ENCODE measurements around the gene MRPL28.
"Not testable (repeated sequence)": the region's sequence is repeated elsewhere in the genome, so short reads cannot be mapped to it uniquely, and the experiment has no call there.

MRPL28 gene

DNA sequence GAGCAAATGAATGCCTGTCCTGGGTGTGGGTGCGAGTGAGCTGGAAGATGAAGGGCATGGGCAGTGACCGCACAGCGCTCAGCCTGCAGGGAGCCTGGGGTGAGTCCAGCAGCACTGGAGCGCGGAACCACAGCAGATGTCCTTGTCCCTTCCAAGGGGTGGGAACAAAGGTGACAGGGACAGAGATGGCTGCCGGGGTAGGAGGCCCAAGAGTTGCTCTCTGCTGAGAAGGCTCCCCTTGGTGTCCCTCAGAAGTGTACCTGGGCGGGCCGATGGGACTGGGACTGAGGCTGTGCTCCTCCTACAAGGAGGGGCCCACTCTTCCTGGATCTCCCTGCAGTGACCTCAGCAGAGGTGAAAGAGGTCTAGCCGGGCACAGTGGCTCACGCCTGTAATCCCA is 19.0 kb upstream of the MRPL28 start:
- no peak for DNase-seq (ENCODE audit: low spot score)

DNA sequence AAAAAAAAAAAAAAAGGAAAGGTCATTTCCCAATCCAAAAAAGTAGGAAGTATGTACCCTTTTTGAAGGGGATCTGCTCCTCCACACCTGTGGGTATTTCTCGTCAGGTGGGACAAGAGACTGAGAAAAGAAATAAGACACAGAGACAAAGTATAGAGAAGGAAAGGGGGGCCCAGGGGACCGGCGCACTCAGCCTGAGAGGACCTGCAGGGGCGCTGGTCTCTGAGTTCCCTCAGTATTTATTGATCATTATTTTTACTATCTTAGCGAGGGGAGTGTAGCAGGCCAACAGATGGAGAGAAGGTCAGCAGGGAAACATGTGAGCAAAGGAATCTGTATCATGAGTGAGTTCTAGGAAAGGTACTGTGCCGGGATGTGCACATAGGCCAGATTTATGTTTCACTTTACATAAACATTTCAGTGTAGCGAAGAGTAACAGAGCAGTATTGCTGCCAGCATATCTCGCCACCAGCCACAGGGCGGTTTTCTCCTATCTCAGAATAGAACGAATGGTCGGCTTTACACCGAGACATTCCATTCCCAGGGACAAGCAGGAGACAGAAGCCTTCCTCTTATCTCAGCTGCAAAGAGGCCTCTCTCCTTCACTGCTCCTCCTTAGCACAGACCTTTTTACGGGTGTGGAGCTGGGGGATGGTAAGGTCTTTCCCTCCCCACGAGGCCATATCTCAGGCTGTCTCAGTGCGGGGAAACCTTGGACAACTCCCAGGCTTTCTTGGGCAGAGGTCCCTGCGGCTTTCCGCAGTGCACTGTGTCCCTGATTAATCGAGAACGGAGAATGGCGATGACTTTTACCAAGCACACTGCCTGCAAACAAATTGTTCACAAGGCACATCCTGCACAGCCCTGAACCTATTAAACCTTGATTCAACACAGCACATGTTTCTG is 17.7 kb upstream of the MRPL28 start:
- peak; percentile 63 for DNase-seq (ENCODE audit: low spot score)

DNA sequence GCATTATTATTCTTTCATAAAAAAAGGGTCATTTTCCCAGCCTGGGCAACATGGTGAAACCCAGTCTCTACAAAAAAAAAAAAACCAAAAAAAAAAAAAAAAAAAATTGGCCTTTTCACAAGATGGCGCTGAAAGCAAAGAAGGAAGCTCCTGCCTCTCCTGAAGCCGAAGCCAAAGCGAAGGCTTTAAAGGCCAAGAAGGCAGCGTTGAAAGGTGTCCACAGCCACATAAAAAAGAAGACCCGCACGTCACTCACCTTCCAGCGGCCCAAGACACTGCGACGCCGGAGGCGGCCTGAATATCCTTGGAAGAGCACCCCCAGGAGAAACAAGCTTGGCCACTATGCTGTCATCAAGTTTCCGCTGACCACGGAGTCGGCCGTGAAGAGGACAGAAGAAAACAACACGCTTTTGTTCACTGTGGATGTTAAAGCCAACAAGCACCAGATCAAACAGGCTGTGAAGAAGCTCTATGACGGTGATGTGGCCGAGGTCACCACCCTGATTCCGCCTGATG is 16.4 kb upstream of the MRPL28 start:
- DNase-seq (ENCODE audit: low spot score), result peak; percentile 64

DNA sequence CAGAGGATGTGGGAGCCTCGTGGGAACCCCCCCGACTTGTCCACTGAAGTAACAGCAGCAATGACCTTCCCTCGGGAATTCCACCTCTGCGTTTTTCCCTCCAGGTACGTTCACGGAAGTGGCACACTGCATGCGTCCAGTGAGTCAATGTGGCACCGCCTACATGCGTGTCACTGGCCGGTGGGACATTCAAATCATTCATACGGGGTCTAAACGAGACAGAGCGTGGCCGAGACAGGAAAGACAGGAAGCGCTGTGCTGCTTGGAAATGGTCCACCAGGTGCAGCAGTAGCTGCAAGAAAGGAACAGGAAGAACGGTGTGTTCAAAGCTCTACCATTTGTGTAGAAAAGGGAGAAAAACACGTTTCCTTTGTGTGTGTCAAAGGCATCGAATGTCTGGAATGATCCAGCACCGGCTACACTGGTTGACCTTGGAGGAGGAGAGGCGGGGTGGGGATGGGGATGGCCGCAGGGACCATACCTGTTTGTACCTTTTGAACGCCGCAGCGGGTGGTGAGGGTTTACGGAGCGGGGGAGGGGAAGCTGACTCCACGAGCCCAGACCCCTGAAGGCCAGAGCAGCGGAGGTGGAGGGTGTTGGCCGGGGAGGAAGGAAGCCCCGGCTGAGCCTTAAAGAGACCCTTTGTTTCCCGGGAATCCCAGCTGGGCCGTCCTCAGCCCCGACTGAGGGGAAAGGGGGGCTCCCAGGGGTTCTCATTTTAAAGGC is 13.2 kb upstream of the MRPL28 start:
- no peak for DNase-seq (ENCODE audit: low spot score)

DNA sequence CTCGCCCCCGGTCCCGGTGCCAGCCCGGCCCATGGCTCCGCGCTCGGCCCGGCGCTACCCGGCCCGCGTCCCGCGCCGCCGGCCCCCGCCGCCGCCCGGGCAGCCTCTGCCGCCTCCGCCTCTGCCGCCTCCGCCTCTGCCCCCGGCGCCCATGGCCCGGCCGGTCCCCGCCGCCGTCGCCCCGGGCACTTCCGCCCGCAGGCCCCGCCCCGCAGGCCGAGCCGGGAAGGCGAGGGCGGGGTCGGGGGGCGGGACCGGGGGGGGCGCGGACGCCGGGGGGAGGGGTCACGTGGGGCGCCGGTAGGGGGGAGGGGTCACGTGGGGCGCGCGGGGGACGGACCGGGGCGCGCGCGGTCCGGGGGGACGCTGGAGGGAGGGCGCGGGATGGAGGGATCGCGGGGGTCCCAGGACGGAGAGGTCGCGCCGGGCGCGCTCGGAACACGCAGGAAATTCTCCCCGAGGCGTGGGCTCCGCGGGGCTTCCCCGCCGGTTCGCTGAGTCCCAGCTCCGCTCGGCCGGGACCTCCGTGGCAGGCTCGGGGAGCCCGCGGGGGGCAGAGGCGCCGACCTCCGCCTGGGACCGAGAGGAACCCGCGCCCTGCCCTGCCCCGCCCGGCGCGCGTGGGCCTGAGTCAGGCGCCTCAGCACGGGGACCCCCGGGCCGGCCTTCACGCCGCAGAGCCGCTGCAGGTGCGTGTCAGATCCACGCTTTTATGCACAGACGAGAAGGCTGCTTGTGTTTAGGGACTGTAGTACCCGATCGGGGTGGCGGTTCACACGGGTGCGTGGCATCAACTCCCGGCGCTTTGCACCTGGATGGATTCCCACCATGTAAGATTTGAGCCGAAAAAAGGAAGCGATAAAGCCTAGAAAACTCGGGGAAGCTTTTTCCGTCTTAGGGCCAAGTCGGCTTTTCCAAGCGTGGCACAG is 11.7 kb upstream of the MRPL28 start, which contains the start of gene PGAP6:
Gene PGAP6 (minus strand): TSS at position 190 of the 929 bp plus-strand sequence. CDS start 157 bp downstream, at position 33.
- DNase-seq (ENCODE audit: low spot score), result no peak

DNA sequence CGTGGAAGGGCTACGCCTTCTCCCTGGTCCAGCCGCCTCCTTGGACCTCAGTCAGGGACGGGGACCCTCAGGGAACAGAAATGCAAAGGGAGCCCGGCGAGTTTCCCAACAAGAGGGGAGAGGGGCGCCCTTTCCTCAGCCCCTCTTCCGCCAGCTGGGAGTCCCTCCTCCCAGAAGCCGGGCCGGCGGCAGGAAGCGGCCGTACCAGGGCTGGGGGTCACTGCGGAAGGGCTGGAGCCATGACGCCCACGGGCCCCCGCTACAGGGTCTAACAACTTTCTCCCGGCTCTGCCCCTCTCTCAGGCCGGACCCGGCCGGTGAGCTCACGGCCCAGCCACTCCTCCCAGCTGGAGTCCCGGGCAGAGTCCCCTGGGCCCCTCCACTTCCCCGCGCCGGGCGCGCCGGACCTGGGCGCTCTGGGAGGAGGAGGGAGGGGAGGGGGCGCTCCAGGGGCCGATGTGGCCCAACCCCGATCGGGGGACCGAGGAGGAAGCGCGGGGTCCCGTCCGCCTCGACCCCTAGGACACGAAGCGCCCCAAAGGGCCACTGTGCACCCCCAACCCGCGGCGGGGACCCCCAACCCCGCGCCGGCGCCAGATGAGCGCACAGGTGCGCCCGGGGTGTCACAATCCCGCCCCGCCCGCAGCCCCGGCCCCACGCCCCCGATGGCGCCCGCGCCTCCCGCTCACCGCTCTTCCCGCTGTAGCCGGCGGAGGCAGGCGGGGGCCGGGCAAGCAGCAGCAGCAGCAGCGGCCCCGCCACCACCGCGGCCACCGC is 10.9 kb upstream of the MRPL28 start:
- no peak for DNase-seq (ENCODE audit: low spot score)

DNA sequence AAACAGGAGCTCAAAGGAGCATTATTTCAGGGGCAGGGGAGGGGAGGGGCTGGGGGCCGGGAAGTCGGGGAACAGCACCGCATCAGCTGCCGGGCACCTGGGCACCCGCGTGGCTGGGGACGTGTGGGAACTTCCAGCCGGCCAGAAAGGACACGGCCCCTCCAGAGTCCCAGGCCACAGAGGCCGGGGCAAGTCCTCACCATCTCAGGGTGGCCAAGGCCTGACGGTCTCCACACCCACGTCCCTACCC is 10.3 kb upstream of the MRPL28 start:
- no peak for DNase-seq (ENCODE audit: low spot score)

DNA sequence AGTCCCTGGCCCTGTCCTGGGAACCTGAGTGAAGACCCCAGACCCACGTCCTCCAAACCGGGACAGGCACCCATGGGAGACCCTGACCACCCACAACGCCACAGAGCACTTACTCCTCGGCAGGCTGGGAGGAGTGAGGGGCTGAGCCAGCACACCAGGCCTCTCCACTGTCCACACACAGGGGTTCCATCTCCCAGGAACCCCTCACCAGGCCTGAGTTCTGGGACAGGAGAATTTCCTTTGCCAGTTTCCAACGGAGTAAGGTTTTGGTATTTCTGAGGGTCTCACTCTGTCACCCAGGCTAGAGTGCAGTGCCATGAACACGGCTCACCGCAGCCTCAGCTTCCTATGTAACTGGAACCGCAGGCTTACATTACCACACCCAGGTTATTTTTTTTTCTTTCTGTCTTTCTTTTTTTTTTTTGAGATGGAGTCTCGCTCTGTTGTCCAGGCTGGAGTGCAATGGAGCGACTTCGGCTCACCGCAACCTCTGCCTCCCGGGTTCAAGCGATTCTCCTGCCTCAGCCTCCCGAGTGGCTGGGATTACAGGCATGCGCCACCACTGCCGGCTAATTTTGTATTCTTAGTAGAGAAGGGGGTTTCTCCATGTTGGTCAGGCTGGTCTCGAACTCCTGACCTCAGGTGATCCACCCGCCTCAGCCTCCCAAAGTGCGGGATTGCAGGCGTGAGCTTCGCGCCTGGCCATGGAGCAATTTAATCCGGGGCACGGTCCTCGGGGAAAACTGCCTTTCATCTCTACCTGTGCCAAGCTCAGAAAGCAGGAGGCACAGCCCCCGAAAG is 9.8 kb upstream of the MRPL28 start:
- no peak for DNase-seq (ENCODE audit: low spot score)

DNA sequence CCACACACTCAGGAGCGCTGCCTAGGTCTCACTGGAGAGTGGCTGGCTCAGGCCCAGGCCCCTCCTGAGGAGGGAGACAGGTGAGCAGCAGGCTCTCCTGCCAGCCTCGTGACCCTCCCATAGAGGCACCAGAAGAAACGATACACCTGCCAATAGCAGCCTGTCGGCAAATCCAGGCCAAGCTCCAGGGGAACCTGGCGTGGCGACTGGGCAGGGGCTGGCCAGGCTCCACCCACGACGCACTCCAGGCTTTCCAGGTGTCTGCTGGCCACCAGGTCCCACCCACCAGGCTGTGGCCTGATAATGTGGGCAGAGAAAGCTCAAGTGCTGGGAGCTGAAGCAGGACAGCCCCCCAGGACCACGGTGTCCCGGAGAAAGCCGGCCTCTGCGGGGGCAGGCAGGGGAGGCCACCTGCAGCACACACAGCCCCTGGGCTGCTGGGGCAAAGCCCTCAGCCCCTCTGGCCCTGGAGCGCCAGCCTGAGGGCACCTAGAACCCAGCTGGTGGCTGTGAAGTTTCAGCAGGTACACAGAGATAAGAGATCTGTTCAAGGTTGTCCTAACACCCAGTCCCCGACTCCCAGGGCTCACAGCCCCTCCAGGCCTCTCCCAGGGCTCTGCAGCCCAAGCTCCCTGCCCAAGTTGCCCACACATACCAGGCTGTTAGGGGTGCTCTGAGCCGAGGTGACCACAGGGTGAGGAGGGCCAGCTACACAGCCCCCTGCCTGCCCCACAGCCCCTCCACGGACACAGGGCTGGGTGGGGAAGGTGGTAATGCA is 9.0 kb upstream of the MRPL28 start:
- peak; percentile 88 for DNase-seq (ENCODE audit: low spot score)

DNA sequence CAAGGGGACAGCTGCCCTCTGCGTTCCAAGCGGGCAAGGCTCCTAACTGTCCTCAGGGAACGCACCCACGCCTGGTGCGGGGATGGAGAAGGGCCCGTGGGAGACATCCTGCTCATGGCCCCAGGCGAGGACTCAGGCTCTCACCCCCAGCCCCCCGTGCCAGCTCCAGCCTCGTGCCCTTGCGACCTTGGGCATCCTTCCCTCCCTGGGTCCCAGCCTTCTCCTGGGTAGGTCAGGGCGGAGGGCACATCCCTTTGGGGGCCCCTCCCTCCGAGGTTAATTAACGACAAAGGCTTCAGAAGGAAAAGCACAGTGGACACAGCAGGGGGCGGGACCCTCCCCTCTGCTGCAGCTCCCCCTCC is 8.5 kb upstream of the MRPL28 start:
- DNase-seq (ENCODE audit: low spot score), result no peak

DNA sequence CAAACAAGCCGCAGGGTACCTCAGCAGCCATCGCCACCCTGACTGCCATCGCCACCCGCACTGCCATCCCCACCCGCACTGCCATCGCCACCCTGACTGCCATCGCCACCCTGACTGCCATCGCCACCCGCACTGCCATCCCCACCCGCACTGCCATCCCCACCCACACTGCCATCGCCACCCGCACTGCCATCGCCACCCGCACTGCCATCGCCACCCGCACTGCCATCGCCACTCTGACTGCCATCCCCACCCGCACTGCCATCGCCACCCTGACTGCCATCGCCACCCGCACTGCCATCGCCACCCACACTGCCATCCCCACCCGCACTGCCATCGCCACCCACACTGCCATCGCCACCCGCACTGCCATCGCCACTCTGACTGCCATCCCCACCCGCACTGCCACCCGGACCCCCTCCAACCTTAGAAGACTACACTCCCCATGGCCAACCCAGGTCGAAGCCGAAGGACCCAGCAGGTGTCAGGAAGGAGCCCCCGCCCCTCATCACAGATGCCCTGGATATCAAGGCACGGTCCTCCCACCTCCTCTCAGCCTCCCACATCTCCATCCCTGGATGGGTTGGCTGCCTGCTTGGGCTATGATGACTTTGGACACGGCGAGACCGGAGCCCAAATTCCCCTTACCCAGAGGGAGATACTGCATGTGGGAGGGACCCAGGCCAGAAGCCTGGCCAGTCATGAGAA is 7.9 kb upstream of the MRPL28 start:
- DNase-seq (ENCODE audit: low spot score), result not testable (repeated sequence)

DNA sequence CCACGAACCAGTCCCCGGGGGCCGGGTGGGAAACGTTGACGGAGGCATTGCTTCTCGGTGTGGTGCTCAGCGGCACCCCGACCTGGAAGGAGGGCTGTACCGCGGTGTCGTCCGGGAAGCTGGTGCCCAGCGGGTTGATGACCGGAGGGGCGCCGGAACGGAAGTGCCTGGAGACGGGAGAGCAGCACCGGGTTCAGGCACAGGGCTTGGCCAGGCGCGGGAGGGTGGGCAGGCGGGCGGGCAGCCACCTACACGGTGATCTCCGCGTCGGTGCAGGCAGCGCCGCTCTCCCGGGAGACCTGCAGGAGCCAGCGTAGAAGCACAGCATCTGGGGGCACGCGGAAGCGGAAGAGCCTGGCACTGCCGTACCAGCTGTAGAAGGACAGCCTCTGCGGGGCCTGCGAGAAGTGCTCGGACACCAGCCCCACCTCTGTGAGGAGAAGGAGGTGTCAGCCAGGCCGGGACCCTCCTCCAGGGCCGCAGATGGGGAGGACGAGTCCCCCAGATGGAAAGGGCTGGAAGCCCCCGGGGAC is 7.1 kb upstream of the MRPL28 start:
- DNase-seq (ENCODE audit: low spot score), result no peak

DNA sequence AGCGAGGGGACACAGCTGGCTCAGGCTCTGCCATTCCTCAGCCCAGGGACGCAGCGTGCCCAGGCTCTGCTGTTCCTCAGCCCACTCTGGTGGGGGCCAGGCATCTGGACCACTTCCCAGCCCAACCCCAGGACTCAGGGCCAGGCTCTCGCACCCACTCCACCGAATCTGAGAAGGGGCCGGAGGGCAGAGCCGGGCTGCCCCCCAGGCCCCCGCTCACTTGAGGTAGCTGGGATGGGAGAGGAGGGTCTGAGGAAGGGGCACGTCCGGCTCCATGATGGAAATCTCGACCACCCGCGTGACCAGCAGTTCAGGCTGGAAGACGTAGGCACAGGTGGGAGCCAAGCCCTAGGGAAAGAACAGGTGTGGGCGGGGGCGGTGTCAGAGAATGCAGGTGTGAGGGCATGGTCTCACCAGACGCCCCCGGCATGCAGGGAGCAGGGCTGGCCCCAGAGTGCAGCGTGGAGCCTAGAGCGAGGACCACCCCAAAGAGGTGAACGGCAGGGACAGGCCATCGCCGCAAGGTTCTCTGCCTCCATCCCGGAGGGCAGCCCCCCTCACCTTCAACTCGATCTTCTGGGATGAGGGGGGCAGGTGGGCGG is 6.6 kb upstream of the MRPL28 start:
- DNase-seq (ENCODE audit: low spot score), result no peak

DNA sequence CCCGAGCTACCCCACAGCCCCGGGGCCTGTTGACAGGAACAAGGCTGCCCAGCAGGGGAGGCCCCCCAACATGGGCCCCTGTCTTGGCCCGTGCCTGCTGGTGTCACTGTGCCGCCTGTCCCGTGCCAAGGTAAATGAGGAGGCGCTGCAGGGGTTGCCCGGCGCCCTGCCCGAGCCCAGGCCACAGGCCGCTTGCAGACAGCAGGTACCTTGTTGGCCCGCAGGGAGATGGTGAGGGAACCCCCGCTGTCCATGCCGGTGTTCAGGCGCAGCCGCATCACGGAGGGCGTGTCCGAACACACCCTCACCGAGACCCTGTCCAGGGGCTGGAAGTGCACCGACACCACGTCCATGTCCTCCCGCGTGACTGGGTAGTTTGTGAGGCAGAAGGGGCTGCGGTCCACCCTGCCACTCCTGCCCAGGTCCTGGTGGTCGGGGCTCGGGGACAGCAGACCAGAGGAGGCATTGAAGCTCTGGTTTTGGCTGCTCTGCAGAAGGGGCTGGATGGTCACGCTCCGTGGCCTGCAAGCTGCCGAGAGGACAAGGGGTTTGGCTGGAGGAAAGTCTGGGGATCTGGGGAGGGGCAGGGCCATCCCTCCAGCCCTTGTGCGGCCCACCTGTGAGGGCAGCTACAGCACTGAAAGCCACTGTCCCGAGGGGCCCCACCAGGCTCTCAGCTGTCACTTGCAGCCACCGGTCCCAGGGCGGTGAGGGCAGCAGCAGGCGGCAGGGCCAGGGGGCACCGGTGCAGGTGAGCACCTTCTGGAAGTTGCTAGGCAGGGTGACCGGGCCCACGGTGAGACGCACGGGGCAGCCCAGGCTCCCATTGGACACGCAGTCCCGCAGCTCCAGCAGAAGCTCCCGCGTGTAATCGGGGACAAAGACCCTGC is 5.8 kb upstream of the MRPL28 start:
- DNase-seq (ENCODE audit: low spot score), result no peak

DNA sequence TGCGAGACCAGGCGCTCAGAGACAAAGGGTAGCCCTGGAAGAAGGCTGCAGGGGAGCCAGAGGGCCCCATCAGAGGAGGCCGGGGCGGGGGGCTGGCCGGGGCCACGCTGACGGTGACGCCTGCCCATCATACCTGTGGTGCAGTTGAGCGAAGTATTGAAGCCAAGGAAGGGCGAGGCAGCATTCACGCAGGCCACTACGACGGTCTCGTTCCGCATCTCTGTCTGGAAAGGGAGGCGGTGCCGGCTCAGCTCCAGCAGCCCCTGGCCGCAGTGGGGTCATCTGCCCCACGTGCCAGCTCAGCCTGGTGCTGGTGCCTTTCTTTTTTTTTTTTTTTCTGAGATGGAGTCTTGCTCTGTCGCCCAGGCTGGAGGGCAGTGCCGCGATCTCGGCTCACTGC is 4.9 kb upstream of the MRPL28 start:
- DNase-seq (ENCODE audit: low spot score), result no peak

DNA sequence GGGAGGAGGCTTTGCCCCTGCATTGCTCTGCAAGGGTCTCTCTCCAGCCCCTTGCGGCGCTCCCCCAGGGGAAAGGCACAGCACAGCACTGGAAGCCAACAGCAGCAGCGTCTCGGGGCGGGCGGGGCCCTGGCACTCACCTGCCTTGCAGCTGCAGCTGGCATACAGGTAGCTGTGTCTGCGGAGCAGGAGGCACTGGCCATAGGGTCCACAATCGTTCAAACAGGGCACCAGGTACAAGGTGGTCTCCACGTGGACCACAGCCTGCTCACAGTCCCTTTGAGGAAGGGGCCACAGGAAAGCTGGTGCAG is 4.2 kb upstream of the MRPL28 start:
- no peak for DNase-seq (ENCODE audit: low spot score)

DNA sequence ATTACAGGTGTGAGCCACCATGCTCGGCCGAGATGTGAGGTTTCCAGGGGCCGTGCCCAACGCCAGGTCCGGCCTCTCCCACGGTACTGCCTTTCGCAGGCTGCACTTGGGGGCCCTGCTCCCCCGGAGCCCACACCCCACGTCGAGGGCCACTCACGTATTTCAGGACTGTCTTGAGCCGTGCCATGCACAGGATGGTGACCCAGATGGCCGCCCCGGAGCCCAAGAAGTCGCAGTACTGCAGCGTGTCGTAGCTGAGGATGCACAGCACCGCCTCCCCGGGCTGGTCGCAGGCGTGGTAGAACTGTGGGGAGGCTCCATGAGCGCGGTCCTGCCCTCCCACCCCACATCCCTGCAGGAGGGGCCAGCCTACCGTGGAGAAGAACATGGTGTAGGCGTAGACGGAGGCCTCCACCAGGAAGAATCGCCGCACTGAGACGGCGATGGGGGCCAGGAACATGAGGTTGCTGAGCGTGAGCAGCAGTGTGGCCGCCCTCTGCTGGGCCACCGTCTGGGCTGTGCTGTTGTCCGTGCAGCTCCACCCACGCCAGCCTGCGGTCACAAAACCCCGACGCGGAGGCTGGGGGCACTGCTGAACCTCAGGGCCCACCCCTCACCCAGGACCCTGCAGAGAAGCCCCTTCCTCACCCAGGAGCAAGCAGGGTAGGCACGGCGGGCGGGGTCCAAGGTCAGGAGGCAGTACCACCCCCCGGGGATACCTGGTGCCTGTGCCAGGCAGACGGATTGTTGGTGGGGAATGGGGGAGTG is 3.7 kb upstream of the MRPL28 start:
- DNase-seq (ENCODE audit: low spot score), result no peak
